ENCODE data around the gene TMC8. TPM values are rescaled to one million over a fixed set of nuclear protein-coding genes. Genes with fewer than 3 reads are reported as not detected.
"Not testable (repeated sequence)": the region's sequence is repeated elsewhere in the genome, so short reads cannot be mapped to it uniquely, and the experiment has no call there.

Gene TMC8
- total RNA-seq (10 to 100 TPM in 1 of 2 donors, 1 to 10 TPM in 1; 6.6 to 14.4 TPM), polyA plus RNA-seq (1 to 10 TPM; 1.0 to 8.0 TPM)
- long read RNA-seq, donor 1, partial matches to known transcripts = 3 of 6 reads
- long read RNA-seq, donor 1, other reads (novel, unspliced or antisense) = 3 of 6 reads
- long read RNA-seq, donor 2, partial matches to known transcripts = 1 of 9 reads
- long read RNA-seq, donor 2, other reads (novel, unspliced or antisense) = 8 of 9 reads

DNA sequence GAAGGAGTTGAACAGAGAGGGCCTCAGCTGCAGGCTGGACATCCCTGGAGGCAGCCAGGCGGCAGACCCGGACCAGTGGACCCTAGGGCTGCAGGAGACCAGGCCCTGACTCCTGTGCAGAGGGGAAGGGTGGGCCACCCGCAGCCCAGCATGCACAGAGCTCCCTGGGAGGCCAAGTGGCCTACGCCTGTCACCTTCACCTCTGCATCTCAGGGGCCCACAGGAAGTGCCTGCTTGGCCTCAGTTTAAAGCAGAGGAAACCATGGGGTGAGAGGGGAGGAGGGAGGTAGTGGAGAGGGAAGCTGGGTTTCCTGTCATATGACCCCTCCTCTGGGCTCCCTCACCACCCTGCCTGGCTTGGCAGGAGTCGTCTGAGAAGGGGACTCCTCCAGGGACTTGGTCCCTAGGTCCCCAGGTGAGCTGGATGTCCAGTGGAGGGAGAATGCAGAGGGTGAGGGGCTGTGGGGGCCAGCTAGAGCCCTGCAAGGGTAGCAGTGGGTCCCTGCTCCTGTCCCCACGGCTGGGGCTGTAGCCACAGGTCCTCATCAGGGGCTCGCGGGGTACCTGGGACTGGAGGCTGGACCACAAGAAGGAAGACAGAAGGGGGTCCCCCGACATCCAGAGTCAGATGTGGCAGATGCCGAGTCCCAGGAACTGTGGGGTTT lies at the start of gene TMC8:
Gene TMC8, plus strand, starts transcription at position 335 of the 665 bp plus-strand sequence. CDS start 818 bp downstream, outside the sequence.
- no peaks in the 10 kb centered on the region for H3K27me3 ChIP-seq (ENCODE audit: control insufficient read depth in 1 of 2, insufficient read depth in 2 of 2, low read length in 1 of 2)
- no peaks in the 10 kb centered on the region for H3K36me3 ChIP-seq (ENCODE audit: control insufficient read depth in 1 of 2, insufficient read depth in 2 of 2, low read length in 1 of 2)
- no peaks in the 10 kb centered on the region for H3K9me3 ChIP-seq (ENCODE audit: control insufficient read depth, low read length)
- H3K4me3 ChIP-seq (ENCODE audit: low read length in 2 of 2) = no peak within 1 kb of the TSS
- intact Hi-C loops (cut with DNase I) = no loop called here
- no peaks in the 10 kb centered on the region for H3K4me1 ChIP-seq (ENCODE audit: control insufficient read depth in 1 of 2, insufficient read depth in 2 of 2, low read length in 2 of 2)
- no peak for DNase-seq
- no peak for ATAC-seq (ENCODE audit: low FRiP score)
- H3K27ac ChIP-seq (ENCODE audit: low read depth in 1 of 2, low read length in 2 of 2) = no peak within 1 kb of the TSS
- WGBS, 2 donors = 85 to 95% methylated on average over 10 of the region's 10 CpGs

DNA sequence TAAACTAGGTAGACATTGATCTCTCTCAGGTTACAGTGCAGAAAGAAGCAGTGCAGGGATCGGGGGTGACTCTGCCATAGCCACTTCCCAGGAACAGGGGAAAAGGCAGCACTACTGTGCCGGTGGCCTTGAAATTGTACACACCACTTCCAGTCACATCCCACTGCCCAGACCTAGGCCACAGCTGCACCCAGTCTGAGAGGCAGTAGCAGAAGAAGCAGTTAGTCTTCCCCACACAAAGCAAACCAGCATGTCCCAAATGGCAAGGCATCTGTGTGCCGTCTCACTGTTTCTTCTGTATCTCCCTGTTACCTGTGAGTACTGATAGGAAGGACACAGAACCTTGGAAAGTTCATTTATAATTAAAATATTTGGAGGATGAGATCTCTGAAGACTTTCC lies 49.0 kb upstream of the TMC8 start:
- Histone ChIP-seq H3K9me3 (ENCODE audit: control insufficient read depth, low read length) (no peaks in the 10 kb centered on the region), H3K27ac (ENCODE audit: low read depth in 1 of 2, low read length in 2 of 2) (no peak overlapping the region), H3K27me3 (ENCODE audit: control insufficient read depth in 1 of 2, insufficient read depth in 2 of 2, low read length in 1 of 2) (no peaks in the 10 kb centered on the region), H3K36me3 (ENCODE audit: control insufficient read depth in 1 of 2, insufficient read depth in 2 of 2, low read length in 1 of 2) (peaks cover 11 to 14% of the 10 kb centered on the region in 2 donors), H3K4me3 (ENCODE audit: low read length in 2 of 2) (no peak overlapping the region), H3K4me1 (ENCODE audit: control insufficient read depth in 1 of 2, insufficient read depth in 2 of 2, low read length in 2 of 2) (no peaks in the 10 kb centered on the region)
- intact Hi-C loops (cut with DNase I) = loop anchor here in 1 of 2 donors (5.0 kb wide), 1 partner anchor 64 kb away; no protein-coding TSS in a partner anchor
- DNase-seq = no peak
- ATAC-seq (ENCODE audit: low FRiP score) = no peak
- WGBS, 2 donors = 84 to 90% methylated on average over 3 of the region's 3 CpGs

DNA sequence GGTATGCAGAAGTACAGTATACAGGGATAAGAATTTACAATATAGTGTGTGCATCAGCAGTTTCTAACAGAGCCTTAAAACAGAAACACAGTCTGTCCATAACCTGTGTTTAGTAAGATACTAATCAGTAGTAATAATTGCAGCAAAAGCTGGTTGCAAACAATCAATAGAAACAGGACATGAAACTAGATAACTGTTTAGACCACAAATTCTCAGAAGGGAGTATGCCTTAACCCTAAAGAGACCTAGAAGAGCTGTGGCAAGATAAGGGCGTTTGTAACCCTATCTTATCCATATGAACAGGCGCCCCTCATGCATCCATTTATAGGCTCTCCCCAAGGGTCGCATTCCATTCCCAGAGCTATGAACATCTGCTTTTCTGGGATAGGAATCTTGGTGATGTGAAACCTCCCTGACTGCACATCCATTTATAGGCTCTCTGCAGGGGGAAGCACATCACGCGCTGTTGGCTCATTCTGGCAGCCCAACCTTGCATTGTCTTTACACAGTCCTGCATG lies 48.2 kb upstream of the TMC8 start:
- not testable (repeated sequence) for DNase-seq; H3K27me3 ChIP-seq (ENCODE audit: control insufficient read depth in 1 of 2, insufficient read depth in 2 of 2, low read length in 1 of 2); H3K9me3 ChIP-seq (ENCODE audit: control insufficient read depth, low read length); H3K4me1 ChIP-seq (ENCODE audit: control insufficient read depth in 1 of 2, insufficient read depth in 2 of 2, low read length in 2 of 2); H3K4me3 ChIP-seq (ENCODE audit: low read length in 2 of 2); H3K27ac ChIP-seq (ENCODE audit: low read depth in 1 of 2, low read length in 2 of 2); ATAC-seq (ENCODE audit: low FRiP score)
- 69 to 78% methylated on average over 5 of the region's 5 CpGs for WGBS, 2 donors
- intact Hi-C loops (cut with DNase I) = loop anchor here in 1 of 2 donors (5.0 kb wide), 1 partner anchor 65 kb away; no protein-coding TSS in a partner anchor
- H3K36me3 ChIP-seq (ENCODE audit: control insufficient read depth in 1 of 2, insufficient read depth in 2 of 2, low read length in 1 of 2) = peaks cover 10 to 15% of the 10 kb centered on the region in 2 donors

- intact Hi-C loops (cut with DNase I) = loop anchor here in 1 of 2 donors (5.0 kb wide), 1 partner anchor 66 kb away; no protein-coding TSS in a partner anchor
- Histone ChIP-seq H3K36me3 (ENCODE audit: control insufficient read depth in 1 of 2, insufficient read depth in 2 of 2, low read length in 1 of 2) (peaks cover 6 to 11% of the 10 kb centered on the region in 2 donors), H3K9me3 (ENCODE audit: control insufficient read depth, low read length) (no peaks in the 10 kb centered on the region), H3K27me3 (ENCODE audit: control insufficient read depth in 1 of 2, insufficient read depth in 2 of 2, low read length in 1 of 2) (no peaks in the 10 kb centered on the region), H3K4me1 (ENCODE audit: control insufficient read depth in 1 of 2, insufficient read depth in 2 of 2, low read length in 2 of 2) (no peaks in the 10 kb centered on the region), H3K4me3 (ENCODE audit: low read length in 2 of 2) (no peak overlapping the region), H3K27ac (ENCODE audit: low read depth in 1 of 2, low read length in 2 of 2) (no peak overlapping the region)
- 83 to 90% methylated on average over 7 of the region's 7 CpGs for WGBS, 2 donors
- no peak for ATAC-seq (ENCODE audit: low FRiP score)
- DNase-seq = no peak
These were observed 47.6 kb upstream of the TMC8 start for GRCh38 chr17:78082988-78083387.

GRCh38 chr17:78086740-78087139 lies 43.8 kb upstream of the TMC8 start:
- Histone ChIP-seq H3K27ac (ENCODE audit: low read depth in 1 of 2, low read length in 2 of 2) (no peak overlapping the region), H3K27me3 (ENCODE audit: control insufficient read depth in 1 of 2, insufficient read depth in 2 of 2, low read length in 1 of 2) (no peaks in the 10 kb centered on the region), H3K4me3 (ENCODE audit: low read length in 2 of 2) (no peak overlapping the region), H3K36me3 (ENCODE audit: control insufficient read depth in 1 of 2, insufficient read depth in 2 of 2, low read length in 1 of 2) (peaks cover 0 to 16% of the 10 kb centered on the region in 2 donors), H3K4me1 (ENCODE audit: control insufficient read depth in 1 of 2, insufficient read depth in 2 of 2, low read length in 2 of 2) (no peaks in the 10 kb centered on the region), H3K9me3 (ENCODE audit: control insufficient read depth, low read length) (no peaks in the 10 kb centered on the region)
- WGBS, 2 donors = 93 to 96% methylated on average over 13 of the region's 13 CpGs
- intact Hi-C loops (cut with DNase I) = no loop called here
- no peak for DNase-seq
- no peak for ATAC-seq (ENCODE audit: low FRiP score)

DNA sequence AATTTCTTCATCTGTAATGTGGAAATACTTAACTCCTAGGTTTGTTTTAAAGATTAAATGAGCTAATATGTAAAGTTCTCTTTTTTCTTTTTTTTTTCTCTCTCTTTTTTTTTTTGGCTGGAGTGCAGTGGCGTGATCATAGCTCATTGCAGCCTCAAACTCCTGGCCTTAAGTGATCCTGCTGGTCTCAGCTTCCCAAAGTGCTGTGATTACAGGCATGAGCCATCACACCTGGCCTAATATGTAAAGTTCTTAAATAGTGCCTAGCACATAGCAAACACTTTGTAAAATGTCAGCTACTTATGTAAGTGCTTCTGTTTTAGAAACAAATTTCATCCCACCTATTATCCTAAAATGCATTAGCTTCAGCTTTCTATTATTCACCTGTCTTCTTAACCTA lies 42.0 kb upstream of the TMC8 start:
- Histone ChIP-seq H3K4me1 (ENCODE audit: control insufficient read depth in 1 of 2, insufficient read depth in 2 of 2, low read length in 2 of 2) (no peaks in the 10 kb centered on the region), H3K27me3 (ENCODE audit: control insufficient read depth in 1 of 2, insufficient read depth in 2 of 2, low read length in 1 of 2) (no peaks in the 10 kb centered on the region), H3K27ac (ENCODE audit: low read depth in 1 of 2, low read length in 2 of 2) (no peak overlapping the region), H3K4me3 (ENCODE audit: low read length in 2 of 2) (no peak overlapping the region), H3K36me3 (ENCODE audit: control insufficient read depth in 1 of 2, insufficient read depth in 2 of 2, low read length in 1 of 2) (peaks cover 0 to 21% of the 10 kb centered on the region in 2 donors), H3K9me3 (ENCODE audit: control insufficient read depth, low read length) (no peaks in the 10 kb centered on the region)
- 83 to 86% methylated on average over 1 of the region's 1 CpG for whole genome bisulfite sequencing, 2 donors
- intact Hi-C loops (cut with DNase I) = no loop called here
- no peak for ATAC-seq (ENCODE audit: low FRiP score)
- DNase-seq = no peak

GRCh38 chr17:78089576-78090281 lies 40.8 kb upstream of the TMC8 start:
- H3K4me1 ChIP-seq (ENCODE audit: control insufficient read depth in 1 of 2, insufficient read depth in 2 of 2, low read length in 2 of 2) = no peaks in the 10 kb centered on the region
- intact Hi-C loops (cut with DNase I) = loop anchor here in 1 of 2 donors (10.0 kb wide), 1 partner anchor 75 kb away; no protein-coding TSS in a partner anchor
- no peak overlapping the region for H3K27ac ChIP-seq (ENCODE audit: low read depth in 1 of 2, low read length in 2 of 2)
- peaks cover 0 to 25% of the 10 kb centered on the region in 2 donors for H3K36me3 ChIP-seq (ENCODE audit: control insufficient read depth in 1 of 2, insufficient read depth in 2 of 2, low read length in 1 of 2)
- no peak overlapping the region for H3K4me3 ChIP-seq (ENCODE audit: low read length in 2 of 2)
- ATAC-seq (ENCODE audit: low FRiP score) (no peak), DNase-seq (no peak)
- WGBS, 2 donors = 83 to 87% methylated on average over 7 of the region's 7 CpGs
- H3K27me3 ChIP-seq (ENCODE audit: control insufficient read depth in 1 of 2, insufficient read depth in 2 of 2, low read length in 1 of 2) = no peaks in the 10 kb centered on the region
- H3K9me3 ChIP-seq (ENCODE audit: control insufficient read depth, low read length) = no peaks in the 10 kb centered on the region

- ATAC-seq (ENCODE audit: low FRiP score) (no peak), DNase-seq (no peak)
- intact Hi-C loops (cut with DNase I) = loop anchor here in 1 of 2 donors (10.0 kb wide), 1 partner anchor 78 kb away; no protein-coding TSS in a partner anchor
- Histone ChIP-seq H3K9me3 (ENCODE audit: control insufficient read depth, low read length) (no peaks in the 10 kb centered on the region), H3K4me1 (ENCODE audit: control insufficient read depth in 1 of 2, insufficient read depth in 2 of 2, low read length in 2 of 2) (no peaks in the 10 kb centered on the region), H3K36me3 (ENCODE audit: control insufficient read depth in 1 of 2, insufficient read depth in 2 of 2, low read length in 1 of 2) (peaks cover 4 to 31% of the 10 kb centered on the region in 2 donors), H3K27me3 (ENCODE audit: control insufficient read depth in 1 of 2, insufficient read depth in 2 of 2, low read length in 1 of 2) (no peaks in the 10 kb centered on the region), H3K4me3 (ENCODE audit: low read length in 2 of 2) (no peak overlapping the region), H3K27ac (ENCODE audit: low read depth in 1 of 2, low read length in 2 of 2) (no peak overlapping the region)
- WGBS, 2 donors = 75% methylated on average over 6 of the region's 6 CpGs
These were observed 37.7 kb upstream of the TMC8 start for GRCh38 chr17:78092794-78093324.
